ENCODE measurements around the gene STEAP3.

Gene STEAP3, protein sequence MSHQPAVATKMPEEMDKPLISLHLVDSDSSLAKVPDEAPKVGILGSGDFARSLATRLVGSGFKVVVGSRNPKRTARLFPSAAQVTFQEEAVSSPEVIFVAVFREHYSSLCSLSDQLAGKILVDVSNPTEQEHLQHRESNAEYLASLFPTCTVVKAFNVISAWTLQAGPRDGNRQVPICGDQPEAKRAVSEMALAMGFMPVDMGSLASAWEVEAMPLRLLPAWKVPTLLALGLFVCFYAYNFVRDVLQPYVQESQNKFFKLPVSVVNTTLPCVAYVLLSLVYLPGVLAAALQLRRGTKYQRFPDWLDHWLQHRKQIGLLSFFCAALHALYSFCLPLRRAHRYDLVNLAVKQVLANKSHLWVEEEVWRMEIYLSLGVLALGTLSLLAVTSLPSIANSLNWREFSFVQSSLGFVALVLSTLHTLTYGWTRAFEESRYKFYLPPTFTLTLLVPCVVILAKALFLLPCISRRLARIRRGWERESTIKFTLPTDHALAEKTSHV

DNA sequence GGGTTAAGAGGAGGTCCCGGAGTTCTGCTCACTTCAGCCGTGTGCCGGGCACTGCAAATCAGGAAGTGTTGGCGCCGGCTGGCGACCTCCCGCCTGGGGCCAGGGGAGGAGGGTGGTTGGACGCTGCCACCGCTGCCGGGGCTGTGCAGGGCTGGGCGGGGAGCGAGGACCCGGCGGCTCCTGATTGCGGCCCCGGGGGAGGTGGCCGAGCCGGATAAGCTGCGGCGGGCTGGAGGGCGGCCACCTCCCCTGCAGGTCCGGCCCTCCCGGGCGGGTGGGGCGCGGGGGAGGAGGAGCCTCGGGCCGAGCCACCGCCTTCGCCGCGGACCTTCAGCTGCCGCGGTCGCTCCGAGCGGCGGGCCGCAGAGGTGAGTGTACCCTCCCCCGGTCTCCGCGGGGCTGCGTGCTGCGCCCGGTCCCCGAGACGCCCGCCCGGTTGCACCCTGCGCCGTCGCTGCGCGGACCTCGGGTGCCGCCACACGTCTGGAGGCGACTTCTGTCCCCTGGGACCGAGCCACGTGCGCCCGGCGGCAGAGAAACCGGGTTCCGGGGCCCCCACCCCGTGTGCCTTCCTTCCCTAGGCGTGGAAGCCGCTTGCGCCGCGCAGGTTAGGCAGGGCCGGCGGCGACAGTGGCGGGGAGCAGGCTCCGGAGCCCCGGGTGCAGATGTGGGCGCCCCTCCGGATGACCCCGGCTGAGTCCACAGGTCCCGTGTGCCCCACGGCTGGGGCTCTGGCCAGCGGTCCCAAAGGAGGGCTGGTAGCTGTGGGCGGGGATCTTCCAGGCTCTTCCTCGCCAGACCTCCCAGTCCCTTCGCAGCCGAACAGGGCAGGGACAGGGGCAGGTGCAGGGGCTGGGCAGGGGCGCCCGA lies at the start of gene STEAP3:
TSS of gene STEAP3 (plus strand) at position 314 of the 870 bp plus-strand sequence. CDS start 7,179 bp downstream, outside the sequence.
- DNase-seq, result no peak

DNA sequence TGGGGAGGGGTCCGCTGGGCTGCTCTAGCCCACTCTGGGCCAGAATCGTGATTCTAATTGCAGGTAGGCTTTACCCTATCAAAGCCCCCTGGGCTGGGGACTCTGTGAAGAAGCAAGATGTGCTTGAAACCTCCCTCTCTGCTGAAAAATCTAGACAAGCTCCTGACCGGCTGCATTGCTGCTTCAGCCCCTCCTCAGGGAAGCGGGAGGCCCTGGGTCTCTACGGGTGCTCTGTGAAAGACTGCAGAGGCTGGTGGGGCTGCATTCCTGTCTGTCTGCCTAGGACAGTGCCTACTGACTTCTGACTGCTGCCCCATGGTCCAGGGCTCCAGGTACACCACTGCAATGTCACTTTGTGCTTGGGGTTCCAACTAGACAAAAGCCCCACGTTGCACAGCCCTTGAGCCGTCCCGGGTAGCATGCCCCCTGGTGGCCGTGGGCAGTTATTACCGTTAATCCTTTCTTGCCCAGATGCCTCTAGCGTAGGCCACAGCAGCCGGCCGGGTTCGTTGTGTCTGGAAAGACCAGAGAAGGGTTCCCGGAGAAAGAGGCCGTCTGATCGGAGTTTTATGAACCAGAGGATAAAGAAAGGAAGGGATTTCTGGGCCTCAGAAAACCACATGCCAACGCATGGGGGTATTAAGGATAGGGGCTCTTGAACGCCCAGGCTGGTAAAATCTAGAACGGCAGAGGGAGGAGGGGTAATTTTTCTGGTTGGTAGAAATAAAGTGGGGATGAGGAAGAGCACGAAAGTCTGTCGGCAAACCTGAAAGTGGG lies 49.2 kb upstream of the STEAP3 start:
- no peak for DNase-seq

DNA sequence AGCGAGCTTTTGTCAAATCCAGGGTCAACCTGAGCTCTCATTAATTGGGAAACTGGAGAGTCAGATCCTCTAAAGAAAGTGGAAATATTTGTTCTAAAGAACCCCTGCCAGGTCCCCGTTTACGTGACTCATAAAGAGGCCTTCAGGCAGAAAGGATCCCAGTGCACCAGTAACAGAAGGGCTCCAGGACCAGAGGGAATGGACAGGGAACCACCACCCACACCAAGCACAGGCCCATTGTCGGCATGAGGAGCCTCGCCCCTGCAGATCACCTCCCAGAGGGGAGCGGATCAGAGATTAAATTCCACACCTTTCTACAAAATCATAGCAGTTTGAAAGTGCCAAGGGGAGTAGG lies 48.7 kb upstream of the STEAP3 start:
- no peak for DNase-seq

DNA sequence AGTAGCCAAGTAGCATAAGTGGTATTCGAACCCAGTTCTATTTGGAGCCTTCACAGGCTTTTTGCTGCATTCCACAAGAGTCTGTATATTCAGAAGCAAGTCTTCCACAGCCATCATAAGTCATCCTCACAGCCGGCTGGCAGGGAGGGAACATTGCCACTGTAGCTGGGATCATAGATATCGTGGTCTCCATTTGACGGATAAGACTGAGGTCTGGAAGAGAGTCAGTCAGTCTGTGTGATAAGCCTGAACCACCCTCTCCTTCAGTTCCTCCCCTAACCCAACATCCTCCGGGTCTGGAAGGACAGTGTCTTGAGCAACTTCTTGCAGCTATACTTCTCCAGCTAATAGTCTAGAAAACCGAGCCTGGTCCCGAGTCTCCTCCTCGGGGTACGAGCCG lies 48.1 kb upstream of the STEAP3 start:
- DNase-seq, result no peak

DNA sequence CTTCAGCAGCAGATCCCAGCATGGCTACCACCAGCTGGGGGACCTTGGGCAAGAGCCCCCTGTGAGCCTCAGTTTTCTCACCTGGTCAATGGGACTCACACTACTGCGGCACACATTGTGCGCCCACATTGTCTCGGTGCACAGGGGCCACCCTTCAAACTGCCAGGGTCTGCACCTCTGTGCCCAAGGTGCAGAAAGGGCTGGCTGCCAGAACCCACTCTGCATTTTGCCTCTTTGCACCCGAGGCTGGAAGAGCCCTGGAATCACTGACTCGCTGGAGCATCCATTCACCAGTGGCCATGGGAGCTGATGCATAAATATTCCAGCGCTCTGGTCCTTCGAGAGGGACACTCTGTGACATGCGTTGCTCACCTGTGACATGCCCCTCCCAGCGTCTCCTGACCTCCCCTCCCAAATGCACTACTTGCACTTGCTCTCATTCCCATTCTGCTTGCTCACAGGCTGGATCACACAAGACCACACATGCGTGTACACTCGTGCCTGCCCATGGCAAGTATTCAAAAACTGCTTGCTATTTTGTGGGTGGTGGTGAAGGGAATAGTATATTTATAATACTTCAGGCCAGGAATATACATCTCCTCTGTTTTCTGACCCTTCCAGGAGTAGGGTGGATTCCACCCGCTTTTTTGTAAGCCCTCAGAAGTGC lies 46.3 kb upstream of the STEAP3 start:
- DNase-seq, result no peak

DNA sequence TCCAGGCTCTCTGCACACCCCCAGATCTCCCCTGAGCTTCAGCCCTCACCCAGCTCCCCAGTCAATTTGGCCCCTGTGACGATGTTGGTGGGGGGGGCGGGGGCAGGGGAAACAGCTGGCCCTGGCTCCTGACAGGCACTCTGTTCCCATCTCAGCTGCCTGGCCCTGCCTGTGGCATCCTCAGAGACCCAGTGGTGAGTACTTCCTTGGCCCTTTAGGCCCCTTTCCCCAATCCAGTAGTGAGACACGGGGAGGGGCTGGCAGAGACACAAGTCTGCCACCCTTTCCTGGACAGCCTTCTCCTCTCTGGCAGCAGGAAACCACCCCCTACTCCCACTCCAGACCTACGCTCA lies 45.8 kb upstream of the STEAP3 start:
- DNase-seq, result no peak

DNA sequence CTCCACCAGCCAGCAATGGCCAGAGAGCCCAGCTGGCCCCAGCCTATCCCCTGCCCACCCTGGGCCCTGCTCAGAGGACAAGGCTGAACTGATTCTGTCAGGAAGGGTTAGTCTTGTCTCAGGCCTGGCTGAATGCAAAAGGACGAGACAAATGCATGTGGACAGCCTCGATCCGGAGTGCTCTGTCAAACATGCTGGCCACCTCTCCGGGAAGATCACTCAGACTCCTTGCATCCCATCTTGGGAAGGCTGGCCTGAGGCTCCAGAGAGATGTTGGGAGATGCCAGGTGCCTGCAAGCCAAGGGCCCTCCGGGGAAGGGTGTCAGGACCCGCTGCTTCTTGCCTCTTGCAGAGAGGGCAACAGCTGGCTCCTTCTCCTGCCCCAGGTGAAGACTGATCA lies 44.9 kb upstream of the STEAP3 start:
- no peak for DNase-seq

DNA sequence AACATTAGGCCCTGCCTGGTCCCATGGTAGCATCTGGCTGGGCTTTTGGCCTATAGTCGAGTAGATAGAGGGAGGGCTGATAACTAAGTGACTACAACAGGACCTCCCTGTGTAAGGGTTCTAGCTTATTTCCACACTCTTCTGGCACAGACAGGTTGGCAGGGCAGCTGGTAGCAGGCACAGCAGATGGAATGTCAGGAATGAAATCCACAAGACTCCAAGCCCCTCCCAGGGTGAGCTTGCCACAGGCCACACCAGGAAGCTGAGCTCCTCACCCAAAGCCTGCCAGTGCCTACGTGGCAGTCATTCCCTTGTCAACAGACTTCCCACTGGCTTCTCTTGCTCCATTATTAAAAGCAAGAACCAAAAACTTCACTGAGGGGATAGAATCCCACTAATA lies 44.4 kb upstream of the STEAP3 start:
- DNase-seq, result no peak

DNA sequence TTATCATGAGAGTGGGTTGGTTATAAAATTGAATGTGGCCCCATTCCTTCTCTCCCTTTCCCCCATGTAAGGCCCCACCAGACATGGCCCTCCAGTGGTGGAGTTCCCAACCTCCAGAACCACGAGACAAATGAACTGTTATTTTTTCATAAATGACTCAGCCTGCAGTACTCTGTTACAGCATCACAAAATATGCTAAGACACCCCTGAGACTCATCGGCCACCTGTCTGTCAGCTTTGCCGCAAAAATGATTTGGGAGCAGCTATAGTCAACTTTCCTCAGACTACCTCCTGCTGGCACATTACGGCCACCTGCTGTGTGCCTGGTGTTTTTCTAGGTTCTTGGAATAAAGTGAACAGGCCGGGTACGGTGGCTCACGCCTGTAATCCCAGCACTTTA lies 43.6 kb upstream of the STEAP3 start:
- no peak for DNase-seq

DNA sequence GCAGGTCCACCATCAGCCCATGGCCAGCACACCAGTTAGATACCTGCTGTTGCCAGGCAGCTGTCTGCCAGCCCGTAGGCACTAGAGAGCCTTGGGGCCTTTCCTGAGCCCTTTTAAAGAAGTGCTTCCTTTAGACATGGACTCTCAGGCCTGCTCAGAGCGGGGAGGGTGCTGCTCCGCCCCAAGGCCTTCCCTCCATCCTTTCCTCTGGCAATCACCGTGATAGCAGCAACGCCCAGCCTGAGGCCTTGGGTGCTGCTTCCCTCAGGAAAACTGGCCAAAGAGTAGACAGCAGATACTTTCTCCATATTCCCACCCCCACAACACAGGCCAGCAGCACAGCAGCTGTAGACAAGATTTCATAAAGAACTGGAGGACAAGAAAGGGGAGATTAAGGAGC lies 42.7 kb upstream of the STEAP3 start:
- DNase-seq, result no peak

DNA sequence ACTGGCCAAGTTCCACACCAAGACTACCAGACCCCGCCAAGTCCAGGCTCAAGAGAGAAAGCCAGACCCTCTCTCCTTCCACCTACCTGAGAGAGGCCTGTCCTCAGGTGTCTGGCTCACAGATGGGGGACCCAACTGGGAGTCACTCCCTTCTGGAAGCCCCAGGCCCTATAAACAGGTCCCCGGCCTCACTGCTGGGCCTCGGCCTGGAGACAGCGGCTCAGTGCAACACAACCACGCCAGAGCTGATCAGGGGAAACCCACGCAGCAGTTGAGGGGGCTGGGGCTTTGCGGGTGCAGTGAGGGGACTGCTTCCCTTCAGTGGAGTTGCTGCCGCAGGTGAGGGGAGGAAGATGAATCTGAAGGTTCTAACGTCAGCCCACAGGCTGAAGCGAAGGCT lies 42.2 kb upstream of the STEAP3 start:
- DNase-seq, result no peak

DNA sequence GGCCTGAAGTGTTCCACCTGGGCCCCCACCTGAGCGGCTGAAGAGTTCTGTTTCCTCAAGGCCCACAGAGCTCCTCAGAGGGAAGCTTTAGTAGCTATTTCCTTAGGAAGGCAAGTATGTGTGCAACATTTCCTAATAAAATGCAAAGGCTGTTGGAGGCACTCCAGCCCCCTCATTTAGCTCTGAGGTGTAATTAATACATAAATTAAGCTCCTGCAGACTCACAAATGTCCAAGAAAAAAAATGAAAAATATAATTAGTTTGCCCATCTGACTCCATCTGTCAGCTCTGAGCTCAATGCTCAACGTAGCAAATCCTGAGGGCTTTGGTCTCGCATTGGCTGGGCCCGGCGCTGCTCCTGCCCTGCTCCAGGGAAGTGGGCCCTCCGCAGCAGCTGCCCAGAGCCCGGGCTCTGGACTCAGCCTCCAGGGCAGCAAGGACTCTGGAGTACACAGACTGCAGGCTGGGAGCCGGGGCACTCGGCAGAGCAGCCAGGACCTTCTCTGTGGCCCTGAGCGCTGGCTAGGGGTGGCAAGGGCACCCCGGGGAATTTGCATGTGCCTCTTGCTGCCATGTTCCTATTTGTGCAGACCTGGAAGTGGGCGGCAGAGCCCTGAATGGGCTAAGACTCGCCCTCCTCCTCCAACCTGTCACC lies 41.7 kb upstream of the STEAP3 start:
- no peak for DNase-seq

DNA sequence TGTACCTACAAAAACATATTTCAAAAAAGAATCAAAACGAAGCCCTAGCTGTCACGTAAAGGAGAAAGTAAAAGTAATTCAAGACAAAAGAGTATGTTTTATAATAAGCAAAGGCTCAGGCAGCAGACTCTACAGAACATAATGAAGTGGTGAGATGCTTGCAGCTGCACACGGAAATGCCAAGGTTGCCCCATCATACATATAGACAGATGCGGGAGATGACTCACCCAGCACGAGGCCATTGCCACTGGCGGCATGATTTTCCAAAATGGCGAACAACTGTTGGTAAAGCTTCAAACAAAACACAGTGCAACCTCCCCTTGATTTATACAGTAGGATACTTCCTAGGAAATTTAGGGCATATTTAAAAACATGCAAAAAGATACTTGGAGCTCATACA lies 39.1 kb upstream of the STEAP3 start:
- no peak for DNase-seq

DNA sequence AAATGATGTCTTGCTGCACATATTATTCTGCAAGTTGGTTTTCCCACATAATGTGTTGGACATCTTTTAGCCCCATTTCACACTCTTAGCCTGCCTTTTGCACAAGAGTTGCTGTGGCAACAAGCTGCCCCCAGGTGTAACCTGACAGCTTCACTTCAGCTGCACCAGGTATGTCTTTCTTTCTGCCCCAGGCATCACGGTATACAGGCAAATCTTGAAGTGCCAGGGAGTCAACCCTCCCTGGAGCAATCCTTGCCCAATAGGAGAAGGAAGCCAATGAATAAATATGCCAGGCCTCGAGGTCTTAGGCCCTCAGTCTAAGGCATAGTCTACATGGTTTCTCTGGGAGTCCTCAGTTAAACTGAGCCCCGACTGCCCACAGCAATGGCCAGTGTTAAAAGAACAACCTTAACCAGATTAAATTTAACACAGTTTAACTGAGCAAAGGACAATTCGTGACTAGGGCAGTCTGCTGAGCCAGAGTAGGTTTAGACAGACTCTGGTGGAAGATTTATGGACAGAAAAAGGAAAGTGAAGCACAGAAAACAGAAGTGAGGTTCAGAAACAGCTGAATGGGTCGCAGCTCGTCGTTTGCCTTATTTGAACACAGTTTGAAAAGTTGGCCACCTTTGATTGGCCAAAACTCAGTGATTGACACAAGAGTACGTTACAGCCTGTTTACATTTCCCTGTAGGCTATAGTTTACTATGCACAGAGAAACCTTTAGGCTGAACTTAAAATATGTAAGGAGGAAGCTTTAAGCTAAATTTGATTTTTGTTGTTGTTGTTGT lies 33.1 kb upstream of the STEAP3 start:
- no peak for DNase-seq

DNA sequence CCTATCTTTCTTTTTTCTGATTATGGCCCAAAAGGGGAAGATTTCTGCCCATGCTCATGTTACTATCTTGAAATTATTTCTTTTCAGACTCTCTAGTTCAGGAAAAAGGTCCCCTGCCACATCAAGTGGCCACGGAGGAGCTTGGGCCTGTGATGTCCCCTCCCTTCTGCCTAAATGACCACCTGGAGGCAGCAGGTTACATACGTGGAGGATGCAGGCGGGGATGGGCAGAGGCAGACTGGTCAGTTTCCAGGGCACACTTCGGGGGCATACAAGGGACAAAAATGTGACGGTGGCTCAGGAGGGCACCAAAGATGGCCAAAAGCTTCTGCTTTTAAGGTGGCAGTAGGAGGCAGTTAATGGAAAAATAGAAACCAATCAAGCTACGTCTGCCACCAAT lies 30.7 kb upstream of the STEAP3 start:
- no peak for DNase-seq

DNA sequence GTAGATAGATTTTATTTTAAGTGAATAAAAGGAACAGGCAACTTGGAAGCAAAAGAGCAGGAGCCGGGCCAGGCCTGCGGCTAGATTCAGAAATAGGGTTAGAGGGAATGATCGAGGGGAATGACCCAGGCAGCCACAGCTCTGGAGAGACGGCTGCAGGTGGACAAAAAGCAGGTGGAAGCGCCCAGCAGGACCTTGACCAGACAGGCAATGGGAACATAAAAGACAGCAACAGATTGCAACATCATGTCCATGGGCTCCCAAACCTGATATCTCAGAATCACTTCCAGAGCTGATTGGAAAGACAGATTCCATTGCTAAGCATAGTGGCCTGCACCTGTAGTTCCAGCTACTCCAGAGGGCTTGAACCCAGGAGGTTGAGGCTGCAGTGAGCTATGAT lies 28.6 kb upstream of the STEAP3 start:
- DNase-seq, result no peak

DNA sequence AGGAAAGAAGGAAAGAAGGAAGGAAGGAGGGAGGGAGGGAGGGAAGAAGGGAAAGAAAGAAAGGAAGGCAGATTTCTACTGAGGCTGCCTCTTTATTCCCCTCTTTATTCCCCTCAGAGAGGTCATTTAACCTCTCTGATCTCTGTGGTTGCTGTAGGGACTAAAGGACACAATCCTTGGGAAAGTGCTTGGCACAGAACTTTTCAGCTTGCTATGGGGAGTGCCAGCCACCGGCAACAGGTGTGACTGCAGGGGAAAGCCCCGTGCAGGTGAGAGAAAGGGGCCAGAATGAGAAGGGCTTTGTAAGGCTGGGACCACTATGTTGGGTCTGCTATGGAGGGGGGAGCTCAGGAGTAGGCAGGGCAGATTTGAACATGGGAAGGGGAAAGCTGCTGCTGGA lies 27.7 kb upstream of the STEAP3 start:
- DNase-seq, result no peak

DNA sequence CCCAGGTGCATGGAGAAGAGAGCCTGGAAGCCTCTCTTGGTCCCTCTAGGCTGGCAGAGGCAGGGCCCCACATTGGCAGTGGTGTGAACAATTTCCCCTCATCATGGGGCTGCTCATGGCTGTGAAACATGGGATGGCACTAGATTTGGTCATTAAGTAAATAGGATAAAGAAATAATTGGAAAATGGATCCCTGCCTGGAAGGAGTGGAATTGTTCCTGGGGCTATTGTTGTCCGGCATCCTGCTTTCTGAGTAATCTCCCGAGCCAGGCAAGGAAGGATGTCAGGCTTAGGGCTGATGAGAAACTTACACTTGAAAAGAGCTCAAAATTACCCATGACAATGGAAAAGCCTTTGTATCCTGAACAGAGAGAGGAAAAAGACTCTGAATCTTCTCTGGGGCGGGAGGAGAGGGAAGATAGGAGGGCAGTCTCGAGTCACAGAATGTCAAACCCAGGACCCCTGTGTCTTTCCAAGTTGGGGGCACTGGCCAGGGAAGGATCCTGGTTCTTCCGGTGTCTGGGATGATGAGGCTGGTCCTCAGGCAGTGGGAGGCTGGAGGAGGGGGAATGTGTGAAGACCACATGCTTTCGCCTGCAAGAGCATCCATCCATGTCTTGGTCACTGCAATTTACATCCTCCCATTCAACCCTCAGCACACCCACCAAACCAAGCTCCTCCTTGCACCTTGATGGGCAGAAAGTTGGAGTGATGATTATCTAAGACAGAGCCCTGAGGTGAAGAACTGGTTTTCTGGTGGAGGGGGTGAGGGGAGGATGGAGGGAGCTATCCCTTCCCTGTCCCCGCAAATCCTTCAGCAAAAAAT lies 27.1 kb upstream of the STEAP3 start:
- no peak for DNase-seq

DNA sequence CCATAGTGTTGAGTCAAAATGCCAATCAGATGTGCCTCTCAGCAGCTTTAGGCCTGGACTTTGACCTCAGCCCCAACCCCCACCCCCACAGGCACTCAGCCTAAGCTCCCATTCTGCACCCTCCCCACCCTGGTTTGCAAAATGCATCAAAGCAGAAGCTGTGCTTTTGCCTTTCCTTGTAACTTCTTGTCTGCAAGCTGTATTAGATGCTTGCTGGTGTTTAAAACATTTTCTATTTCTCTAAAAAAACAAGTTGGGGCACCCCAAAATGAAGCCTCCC lies 26.6 kb upstream of the STEAP3 start:
- DNase-seq, result no peak

DNA sequence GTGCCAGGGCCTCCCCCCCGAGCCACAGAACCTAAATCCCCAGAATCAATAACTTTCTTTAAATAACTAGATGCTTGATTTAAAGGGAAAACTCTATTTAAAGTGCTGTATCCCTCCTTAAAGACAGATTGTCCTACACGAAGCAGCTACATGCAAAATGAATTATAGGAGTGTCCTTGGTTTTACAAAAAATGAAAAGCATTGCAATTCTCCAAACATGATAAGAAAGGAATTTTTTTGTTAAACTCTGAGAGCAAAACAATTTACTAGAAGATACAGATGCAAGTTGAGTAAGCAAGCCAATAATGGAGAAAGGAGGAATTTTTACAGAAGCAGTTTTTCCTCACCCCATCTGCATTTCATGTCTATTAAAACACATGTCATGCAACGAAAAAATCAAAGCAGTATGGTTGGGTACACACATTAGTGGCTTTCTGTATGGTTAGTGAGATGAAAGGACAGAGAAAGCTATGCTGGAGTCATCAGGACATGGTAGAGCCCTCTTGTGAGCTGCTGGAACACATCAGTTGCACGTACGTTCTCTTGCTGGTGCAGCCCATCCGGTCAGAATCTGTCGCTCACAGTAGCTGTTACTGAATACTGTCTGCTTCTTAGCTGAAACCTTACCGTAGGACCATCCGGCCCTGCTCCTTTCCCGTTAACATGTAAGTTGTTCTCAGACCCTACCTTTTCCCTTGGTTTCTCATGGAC lies 25.9 kb upstream of the STEAP3 start:
- no peak for DNase-seq

All from NCI-H1048 (cell line).